Embryonic facial prominence (tissue), 1 donor: ENCODE results near the gene ZP3.
"Not testable (repeated sequence)": the region's sequence is repeated elsewhere in the genome, so short reads cannot be mapped to it uniquely, and the experiment has no call there.

ENCODE experiments used
- DNase-seq: peaks from one replicate; pipeline ENCODE4 v3.0.0-alpha.2; 2016; ENCODE audit errors: extremely low spot score

Gene ZP3

GRCh38 chr7:76405738-76406137, 19.0 kb upstream of the ZP3 start:
- no peak for DNase-seq

- DNase-seq: no peak
These were observed 17.0 kb upstream of the ZP3 start for GRCh38 chr7:76407718-76408117.

GRCh38 chr7:76408121-76408560, 16.6 kb upstream of the ZP3 start:
- DNase-seq: no peak

GRCh38 chr7:76409537-76409936, 15.2 kb upstream of the ZP3 start, which contains the start of gene SSC4D:
Gene SSC4D, minus strand, starts transcription at chr7:76409697. Its CDS starts 5,258 bp downstream, at chr7:76404439.
- no peak for DNase-seq

- DNase-seq: no peak
These were observed 13.1 kb upstream of the ZP3 start for GRCh38 chr7:76411626-76412025.

GRCh38 chr7:76412249-76412648, 12.5 kb upstream of the ZP3 start:
- no peak for DNase-seq

- not testable (repeated sequence) for DNase-seq
These were observed 7.0 kb upstream of the ZP3 start for GRCh38 chr7:76417654-76418310.

- DNase-seq: not testable (repeated sequence)
These were observed 3.7 kb upstream of the ZP3 start for GRCh38 chr7:76421097-76421496.

GRCh38 chr7:76423666-76424412, 911 bp upstream of the ZP3 start:
- DNase-seq: peak; percentile 25

GRCh38 chr7:76425156-76425555, 406 bp downstream of the ZP3 start:
- DNase-seq: no peak

- DNase-seq: not testable (repeated sequence)
These were observed 808 bp downstream of the ZP3 start for GRCh38 chr7:76425558-76425957.

GRCh38 chr7:76426246-76426645, 1.5 kb downstream of the ZP3 start:
- DNase-seq: no peak

- DNase-seq: no peak
These were observed 2.9 kb downstream of the ZP3 start for GRCh38 chr7:76427635-76428034.

- no peak for DNase-seq
These were observed 3.5 kb downstream of the ZP3 start for GRCh38 chr7:76428149-76428823.

GRCh38 chr7:76428868-76429805, 4.4 kb downstream of the ZP3 start:
- DNase-seq: no peak

GRCh38 chr7:76430211-76430610, 5.5 kb downstream of the ZP3 start:
- no peak for DNase-seq

GRCh38 chr7:76430836-76431235, 6.1 kb downstream of the ZP3 start:
- DNase-seq: no peak

GRCh38 chr7:76437873-76438272, 13.1 kb downstream of the ZP3 start:
- DNase-seq: peak; percentile 34

- not testable (repeated sequence) for DNase-seq
These were observed 14.6 kb downstream of the ZP3 start for GRCh38 chr7:76439120-76439888.

- not testable (repeated sequence) for DNase-seq
These were observed 15.7 kb downstream of the ZP3 start for GRCh38 chr7:76440404-76440803.

- not testable (repeated sequence) for DNase-seq
These were observed 17.0 kb downstream of the ZP3 start for GRCh38 chr7:76441792-76442191.
